WTC11 (cell line): ENCODE measurements around the gene POLR3GL. TPM values are rescaled to one million over a fixed set of nuclear protein-coding genes. Genes with fewer than 3 reads are reported as not detected.

ENCODE experiments used
- ATAC-seq: fragments of 200-7000 bp; cut with Tn5 transposase; 2 replicates; pipeline ENCODE4 v1.10.0; 2021; ENCODE audit warnings: mild to moderate bottlenecking, moderate library complexity
- CTCF ChIA-PET: fragments of 300-600 bp; sonication (Branson Sonifier 250); formaldehyde crosslinking; loops from one replicate; lab custom pipeline; 2021; ENCODE audit warnings: antibody characterized with exemption; lab: Charles Lee
- POLR2A ChIA-PET: fragments of 350-600 bp; sonication (Branson Sonifier 250); formaldehyde crosslinking; loops from one replicate; lab custom pipeline; 2021; ENCODE audit warnings: antibody characterized with exemption; lab: Charles Lee
- DNase-seq: peaks from one replicate; pipeline ENCODE4 v3.0.0; 2021; ENCODE audit warnings: low spot score
- H3K27ac Mint-ChIP-seq: 2 replicates; pipeline ENCODE4 v1.8.0; 2021; ENCODE audit warnings: mixed read lengths
- H3K27me3 Mint-ChIP-seq: 2 replicates; pipeline ENCODE4 v1.8.0; 2021; ENCODE audit warnings: low read depth, mild to moderate bottlenecking, moderate library complexity, mixed read lengths
- H3K36me3 Mint-ChIP-seq: 2 replicates; pipeline ENCODE4 v1.8.0; 2021; ENCODE audit warnings: mixed read lengths
- H3K4me1 Mint-ChIP-seq: 2 replicates; pipeline ENCODE4 v1.8.0; 2022; ENCODE audit warnings: mixed read lengths
- H3K4me3 Mint-ChIP-seq: 2 replicates; pipeline ENCODE4 v1.8.0; 2021; ENCODE audit warnings: mild to moderate bottlenecking, moderate library complexity, mixed read lengths
- H3K9me3 Mint-ChIP-seq: 2 replicates; pipeline ENCODE4 v1.8.0; 2021; ENCODE audit warnings: mixed read lengths
- CREB1 ChIP-seq: sonication (generic); formaldehyde crosslinking; IDR thresholded peaks from 2 replicates; pipeline ENCODE4 v1.8.0; 2023; ENCODE audit warnings: mild to moderate bottlenecking, missing genetic modification reagents
- GRHL2 ChIP-seq: fragments of 250-450 bp; sonication (Bioruptor Pico); IDR thresholded peaks from 2 replicates; pipeline ENCODE4 v1.8.0; 2022; ENCODE audit warnings: mild to moderate bottlenecking, moderate library complexity; ENCODE audit not compliant: insufficient replicate concordance, severe bottlenecking
- HMGA2 ChIP-seq: fragments of 250-450 bp; sonication (Bioruptor Pico); IDR thresholded peaks from 2 replicates; pipeline ENCODE4 v1.4.0; 2021; ENCODE audit warnings: mild to moderate bottlenecking, moderate library complexity
- NFATC4 ChIP-seq: fragments of 250-450 bp; sonication (Bioruptor Pico); IDR thresholded peaks from 2 replicates; pipeline ENCODE4 v1.9.0; 2021; ENCODE audit warnings: mild to moderate bottlenecking
- NFE2L1 ChIP-seq: sonication (generic); formaldehyde crosslinking; IDR thresholded peaks from 2 replicates; pipeline ENCODE4 v1.8.1; 2023; ENCODE audit warnings: missing genetic modification reagents
- NR3C1 ChIP-seq: sonication (generic); formaldehyde crosslinking; conservative IDR thresholded peaks from 2 replicates; pipeline ENCODE4 v1.8.1; 2023; ENCODE audit warnings: low read depth, mild to moderate bottlenecking, missing genetic modification reagents
- RELA ChIP-seq: sonication (generic); formaldehyde crosslinking; IDR thresholded peaks from 2 replicates; pipeline ENCODE4 v1.8.1; 2022; ENCODE audit warnings: missing genetic modification reagents, mild to moderate bottlenecking, borderline replicate concordance
- RORB ChIP-seq: fragments of 250-450 bp; sonication (Bioruptor Pico); IDR thresholded peaks from 2 replicates; pipeline ENCODE4 v1.9.0; 2021; ENCODE audit warnings: mild to moderate bottlenecking
- SMAD3 ChIP-seq: sonication (generic); formaldehyde crosslinking; IDR thresholded peaks from 2 replicates; pipeline ENCODE4 v1.8.0; 2022; ENCODE audit warnings: missing genetic modification reagents, mild to moderate bottlenecking, borderline replicate concordance
- SMAD4 ChIP-seq: sonication (generic); formaldehyde crosslinking; IDR thresholded peaks from 2 replicates; pipeline ENCODE4 v1.8.0; 2022; ENCODE audit warnings: mild to moderate bottlenecking, missing genetic modification reagents
- TEAD1 ChIP-seq: sonication (generic); formaldehyde crosslinking; IDR thresholded peaks from 2 replicates; pipeline ENCODE4 v1.8.0; 2022; ENCODE audit warnings: mild to moderate bottlenecking, missing genetic modification reagents
- TP53 ChIP-seq: sonication (generic); formaldehyde crosslinking; IDR thresholded peaks from 2 replicates; pipeline ENCODE4 v1.8.1; 2023; ENCODE audit warnings: mild to moderate bottlenecking, missing genetic modification reagents
- ZBTB21 ChIP-seq: sonication (generic); formaldehyde crosslinking; IDR thresholded peaks from 2 replicates; pipeline ENCODE4 v1.8.1; 2023; ENCODE audit warnings: mild to moderate bottlenecking, missing genetic modification reagents, borderline replicate concordance
- ZNF263 ChIP-seq: sonication (generic); formaldehyde crosslinking; IDR thresholded peaks from 2 replicates; pipeline ENCODE4 v1.8.1; 2022; ENCODE audit warnings: low read depth, mild to moderate bottlenecking, moderate library complexity, missing genetic modification reagents
- total RNA-seq: library from RNA; stranded (reverse); gene quantifications from 3 replicates; pipeline ENCODE4 v1.2.3, GENCODE V29; 2021
- TF ChIP-seq, protein P1 (sequence below): sonication (generic); formaldehyde crosslinking; IDR thresholded peaks from 2 replicates; pipeline ENCODE4 v1.8.1; 2023; ENCODE audit warnings: mild to moderate bottlenecking, moderate library complexity, missing genetic modification reagents
- TF ChIP-seq, protein P2 (sequence below): fragments of 250-450 bp; sonication (Bioruptor Pico); IDR thresholded peaks from 2 replicates; pipeline ENCODE4 v1.9.0; 2021; ENCODE audit warnings: mild to moderate bottlenecking, borderline replicate concordance
- TF ChIP-seq, protein P3 (sequence below): sonication (generic); formaldehyde crosslinking; IDR thresholded peaks from 2 replicates; pipeline ENCODE4 v1.8.0; 2023; ENCODE audit warnings: missing genetic modification reagents
- TF ChIP-seq, protein P4 (sequence below): sonication (generic); formaldehyde crosslinking; IDR thresholded peaks from 2 replicates; pipeline ENCODE4 v1.8.1; 2022; ENCODE audit warnings: mild to moderate bottlenecking, missing genetic modification reagents, moderate library complexity, borderline replicate concordance
- TF ChIP-seq, protein P5 (sequence below): sonication (generic); formaldehyde crosslinking; IDR thresholded peaks from 2 replicates; pipeline ENCODE4 v1.8.0; 2022; ENCODE audit warnings: mild to moderate bottlenecking, missing genetic modification reagents
- TF ChIP-seq, protein P6 (sequence below): fragments of 250-450 bp; sonication (Bioruptor Pico); IDR thresholded peaks from 2 replicates; pipeline ENCODE4 v1.9.0; 2021; ENCODE audit warnings: moderate library complexity, mild to moderate bottlenecking, inconsistent platforms, borderline replicate concordance

POLR3GL gene
- total RNA-seq, 1 experiment from 2014 or later, result 3.8 TPM

DNA sequence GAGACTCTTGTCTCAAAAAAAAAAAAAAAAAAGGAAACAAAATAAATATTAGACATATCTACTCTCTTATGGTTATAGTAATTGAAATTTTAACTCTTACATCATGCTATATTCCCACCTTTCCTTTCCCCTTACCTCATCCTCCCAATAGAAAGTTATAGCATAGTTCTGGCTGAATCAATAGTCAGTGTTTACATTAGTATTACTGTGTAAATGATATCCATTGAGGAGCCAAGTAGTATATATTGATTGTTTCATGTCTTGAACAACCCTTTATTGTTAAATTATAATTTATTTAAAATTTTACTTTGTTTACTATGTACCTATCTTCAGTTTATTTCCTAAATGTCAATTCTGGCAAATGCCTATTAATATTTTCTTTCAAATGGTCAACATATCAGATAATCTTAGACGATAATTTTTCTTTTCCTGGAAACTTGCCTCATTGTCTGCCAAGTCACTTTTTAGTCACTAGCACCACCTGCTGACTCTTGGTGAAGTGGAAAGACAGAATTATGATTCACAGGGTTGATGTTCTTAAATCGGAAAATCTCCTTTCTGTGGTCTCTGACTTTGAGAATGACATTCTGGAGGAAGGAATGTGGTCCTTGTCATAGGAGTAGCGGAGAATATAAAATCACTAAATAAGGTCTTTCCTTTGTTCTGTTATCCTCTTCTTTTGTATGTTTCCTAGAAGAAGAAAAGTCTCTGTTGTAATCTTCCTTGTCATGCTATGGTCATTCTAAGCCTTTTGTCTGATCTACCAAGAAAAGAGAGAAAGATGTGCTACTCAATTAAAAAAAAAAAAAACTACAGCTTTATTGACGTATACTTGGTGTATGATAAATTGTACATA is 48.4 kb downstream of the POLR3GL start:
- H3K27ac Mint-ChIP-seq, result no peak overlapping the region
- ATAC-seq, result no peak
- no peak for DNase-seq
- no peak overlapping the region for H3K4me3 Mint-ChIP-seq
- H3K4me1 Mint-ChIP-seq, result no peaks in the 10 kb centered on the region
- POLR2A ChIA-PET, result no interaction called here
- no peaks in the 10 kb centered on the region for H3K9me3 Mint-ChIP-seq
- TF ChIP-seq NFE2L1 (CRISPR knock-in tag) (no peak), NFATC4 (CRISPR knock-in tag) (no peak), SMAD3 (CRISPR knock-in tag) (no peak)
- CTCF ChIA-PET, result interaction anchor here (0.6 to 3.0 kb wide), 11 partner anchors 9 to 168 kb away, joined by 3 to 29 read pairs (median 4); partner anchors contain the start of genes LIX1L, NUDT17 and PIAS3
- no peaks in the 10 kb centered on the region for H3K36me3 Mint-ChIP-seq
- peaks cover 21% of the 10 kb centered on the region for H3K27me3 Mint-ChIP-seq

DNA sequence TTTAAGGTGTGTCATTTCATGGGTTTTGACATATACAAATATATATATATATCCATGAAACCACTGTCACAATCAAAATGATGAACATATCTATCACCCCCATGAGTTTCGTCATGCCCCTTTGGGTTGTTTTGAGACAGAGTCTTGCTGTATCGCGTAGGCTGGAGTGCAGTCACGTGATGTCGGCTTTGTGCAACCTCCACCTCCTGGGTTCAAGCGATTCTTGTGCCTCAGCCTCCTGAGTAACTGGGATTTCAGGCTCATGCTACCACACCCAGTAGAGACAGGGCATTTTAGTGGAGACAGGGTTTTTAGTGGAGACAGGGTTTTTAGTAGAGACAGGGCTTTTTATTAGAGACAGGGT is 49.1 kb downstream of the POLR3GL start:
- H3K27me3 Mint-ChIP-seq, result peaks cover 27% of the 10 kb centered on the region
- H3K27ac Mint-ChIP-seq, result no peak overlapping the region
- ATAC-seq (no peak), DNase-seq (no peak)
- CTCF ChIA-PET, result interaction anchor here (0.7 to 2.6 kb wide), 2 partner anchors 37 to 168 kb away, joined by 3 to 13 read pairs; partner anchors contain the start of gene NUDT17
- no peaks in the 10 kb centered on the region for H3K9me3 Mint-ChIP-seq
- H3K4me3 Mint-ChIP-seq, result no peak overlapping the region
- no peak for TF ChIP-seq SMAD4 (CRISPR knock-in tag)
- no peak for TF ChIP-seq CREB1 (CRISPR knock-in tag)
- TF ChIP-seq, protein P1, sequence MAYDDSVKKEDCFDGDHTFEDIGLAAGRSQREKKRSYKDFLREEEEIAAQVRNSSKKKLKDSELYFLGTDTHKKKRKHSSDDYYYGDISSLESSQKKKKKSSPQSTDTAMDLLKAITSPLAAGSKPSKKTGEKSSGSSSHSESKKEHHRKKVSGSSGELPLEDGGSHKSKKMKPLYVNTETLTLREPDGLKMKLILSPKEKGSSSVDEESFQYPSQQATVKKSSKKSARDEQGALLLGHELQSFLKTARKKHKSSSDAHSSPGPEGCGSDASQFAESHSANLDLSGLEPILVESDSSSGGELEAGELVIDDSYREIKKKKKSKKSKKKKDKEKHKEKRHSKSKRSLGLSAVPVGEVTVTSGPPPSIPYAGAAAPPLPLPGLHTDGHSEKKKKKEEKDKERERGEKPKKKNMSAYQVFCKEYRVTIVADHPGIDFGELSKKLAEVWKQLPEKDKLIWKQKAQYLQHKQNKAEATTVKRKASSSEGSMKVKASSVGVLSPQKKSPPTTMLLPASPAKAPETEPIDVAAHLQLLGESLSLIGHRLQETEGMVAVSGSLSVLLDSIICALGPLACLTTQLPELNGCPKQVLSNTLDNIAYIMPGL (CRISPR knock-in tag), result no peak
- TF ChIP-seq, protein P2, sequence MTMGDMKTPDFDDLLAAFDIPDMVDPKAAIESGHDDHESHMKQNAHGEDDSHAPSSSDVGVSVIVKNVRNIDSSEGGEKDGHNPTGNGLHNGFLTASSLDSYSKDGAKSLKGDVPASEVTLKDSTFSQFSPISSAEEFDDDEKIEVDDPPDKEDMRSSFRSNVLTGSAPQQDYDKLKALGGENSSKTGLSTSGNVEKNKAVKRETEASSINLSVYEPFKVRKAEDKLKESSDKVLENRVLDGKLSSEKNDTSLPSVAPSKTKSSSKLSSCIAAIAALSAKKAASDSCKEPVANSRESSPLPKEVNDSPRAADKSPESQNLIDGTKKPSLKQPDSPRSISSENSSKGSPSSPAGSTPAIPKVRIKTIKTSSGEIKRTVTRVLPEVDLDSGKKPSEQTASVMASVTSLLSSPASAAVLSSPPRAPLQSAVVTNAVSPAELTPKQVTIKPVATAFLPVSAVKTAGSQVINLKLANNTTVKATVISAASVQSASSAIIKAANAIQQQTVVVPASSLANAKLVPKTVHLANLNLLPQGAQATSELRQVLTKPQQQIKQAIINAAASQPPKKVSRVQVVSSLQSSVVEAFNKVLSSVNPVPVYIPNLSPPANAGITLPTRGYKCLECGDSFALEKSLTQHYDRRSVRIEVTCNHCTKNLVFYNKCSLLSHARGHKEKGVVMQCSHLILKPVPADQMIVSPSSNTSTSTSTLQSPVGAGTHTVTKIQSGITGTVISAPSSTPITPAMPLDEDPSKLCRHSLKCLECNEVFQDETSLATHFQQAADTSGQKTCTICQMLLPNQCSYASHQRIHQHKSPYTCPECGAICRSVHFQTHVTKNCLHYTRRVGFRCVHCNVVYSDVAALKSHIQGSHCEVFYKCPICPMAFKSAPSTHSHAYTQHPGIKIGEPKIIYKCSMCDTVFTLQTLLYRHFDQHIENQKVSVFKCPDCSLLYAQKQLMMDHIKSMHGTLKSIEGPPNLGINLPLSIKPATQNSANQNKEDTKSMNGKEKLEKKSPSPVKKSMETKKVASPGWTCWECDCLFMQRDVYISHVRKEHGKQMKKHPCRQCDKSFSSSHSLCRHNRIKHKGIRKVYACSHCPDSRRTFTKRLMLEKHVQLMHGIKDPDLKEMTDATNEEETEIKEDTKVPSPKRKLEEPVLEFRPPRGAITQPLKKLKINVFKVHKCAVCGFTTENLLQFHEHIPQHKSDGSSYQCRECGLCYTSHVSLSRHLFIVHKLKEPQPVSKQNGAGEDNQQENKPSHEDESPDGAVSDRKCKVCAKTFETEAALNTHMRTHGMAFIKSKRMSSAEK (CRISPR knock-in tag), result no peak
- TF ChIP-seq RELA (CRISPR knock-in tag), result no peak
- TF ChIP-seq, protein P3, sequence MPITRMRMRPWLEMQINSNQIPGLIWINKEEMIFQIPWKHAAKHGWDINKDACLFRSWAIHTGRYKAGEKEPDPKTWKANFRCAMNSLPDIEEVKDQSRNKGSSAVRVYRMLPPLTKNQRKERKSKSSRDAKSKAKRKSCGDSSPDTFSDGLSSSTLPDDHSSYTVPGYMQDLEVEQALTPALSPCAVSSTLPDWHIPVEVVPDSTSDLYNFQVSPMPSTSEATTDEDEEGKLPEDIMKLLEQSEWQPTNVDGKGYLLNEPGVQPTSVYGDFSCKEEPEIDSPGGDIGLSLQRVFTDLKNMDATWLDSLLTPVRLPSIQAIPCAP (CRISPR knock-in tag), result no peak
- POLR2A ChIA-PET, result no interaction called here
- H3K36me3 Mint-ChIP-seq, result no peaks in the 10 kb centered on the region
- H3K4me1 Mint-ChIP-seq, result no peaks in the 10 kb centered on the region; the same call in 1 of the 2 replicates

DNA sequence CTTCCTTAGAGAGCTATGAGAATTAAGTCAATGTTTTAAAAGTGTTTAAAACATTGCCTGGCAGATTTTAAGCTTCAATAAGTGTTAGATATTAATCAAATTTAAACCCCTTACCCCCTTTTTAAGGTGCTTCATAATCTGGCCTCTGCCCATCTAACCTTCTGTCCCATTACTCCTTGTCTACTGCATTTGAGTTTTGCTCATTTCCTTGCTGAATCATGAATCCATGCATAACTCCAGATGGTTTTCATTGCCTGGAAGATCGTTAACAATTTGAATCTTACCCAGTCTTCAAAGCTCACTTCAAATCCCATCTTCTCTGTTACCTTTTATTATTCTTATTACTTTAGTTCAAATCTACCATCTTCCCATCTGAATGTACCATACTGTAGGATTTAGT is 52.4 kb downstream of the POLR3GL start:
- no peak overlapping the region for H3K4me3 Mint-ChIP-seq
- no peaks in the 10 kb centered on the region for H3K36me3 Mint-ChIP-seq
- no peak for DNase-seq
- no peak for ATAC-seq
- ChIA-PET POLR2A (interaction anchor here (0.6 kb wide), 1 partner anchor 104 kb away, joined by 4 read pairs; no protein-coding TSS in a partner anchor), CTCF (interaction anchor here (1.2 to 6.5 kb wide), 5 partner anchors 10 to 171 kb away, joined by 3 to 34 read pairs (median 4); partner anchors contain the start of gene NUDT17)
- no peak overlapping the region for H3K27ac Mint-ChIP-seq
- peaks cover 61% of the 10 kb centered on the region for H3K27me3 Mint-ChIP-seq
- peaks cover 15% of the 10 kb centered on the region for H3K4me1 Mint-ChIP-seq
- H3K9me3 Mint-ChIP-seq, result no peaks in the 10 kb centered on the region
- TF ChIP-seq, protein P4, sequence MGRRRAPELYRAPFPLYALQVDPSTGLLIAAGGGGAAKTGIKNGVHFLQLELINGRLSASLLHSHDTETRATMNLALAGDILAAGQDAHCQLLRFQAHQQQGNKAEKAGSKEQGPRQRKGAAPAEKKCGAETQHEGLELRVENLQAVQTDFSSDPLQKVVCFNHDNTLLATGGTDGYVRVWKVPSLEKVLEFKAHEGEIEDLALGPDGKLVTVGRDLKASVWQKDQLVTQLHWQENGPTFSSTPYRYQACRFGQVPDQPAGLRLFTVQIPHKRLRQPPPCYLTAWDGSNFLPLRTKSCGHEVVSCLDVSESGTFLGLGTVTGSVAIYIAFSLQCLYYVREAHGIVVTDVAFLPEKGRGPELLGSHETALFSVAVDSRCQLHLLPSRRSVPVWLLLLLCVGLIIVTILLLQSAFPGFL (CRISPR knock-in tag), result no peak
- no peak for TF ChIP-seq ZNF263 (CRISPR knock-in tag)
- TF ChIP-seq HMGA2 (CRISPR knock-in tag), result no peak
- TF ChIP-seq, protein P5, sequence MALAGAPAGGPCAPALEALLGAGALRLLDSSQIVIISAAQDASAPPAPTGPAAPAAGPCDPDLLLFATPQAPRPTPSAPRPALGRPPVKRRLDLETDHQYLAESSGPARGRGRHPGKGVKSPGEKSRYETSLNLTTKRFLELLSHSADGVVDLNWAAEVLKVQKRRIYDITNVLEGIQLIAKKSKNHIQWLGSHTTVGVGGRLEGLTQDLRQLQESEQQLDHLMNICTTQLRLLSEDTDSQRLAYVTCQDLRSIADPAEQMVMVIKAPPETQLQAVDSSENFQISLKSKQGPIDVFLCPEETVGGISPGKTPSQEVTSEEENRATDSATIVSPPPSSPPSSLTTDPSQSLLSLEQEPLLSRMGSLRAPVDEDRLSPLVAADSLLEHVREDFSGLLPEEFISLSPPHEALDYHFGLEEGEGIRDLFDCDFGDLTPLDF, result no peak
- TF ChIP-seq TEAD1 (CRISPR knock-in tag), result no peak
- TF ChIP-seq TP53 (CRISPR knock-in tag), result no peak
- TF ChIP-seq, protein P6, sequence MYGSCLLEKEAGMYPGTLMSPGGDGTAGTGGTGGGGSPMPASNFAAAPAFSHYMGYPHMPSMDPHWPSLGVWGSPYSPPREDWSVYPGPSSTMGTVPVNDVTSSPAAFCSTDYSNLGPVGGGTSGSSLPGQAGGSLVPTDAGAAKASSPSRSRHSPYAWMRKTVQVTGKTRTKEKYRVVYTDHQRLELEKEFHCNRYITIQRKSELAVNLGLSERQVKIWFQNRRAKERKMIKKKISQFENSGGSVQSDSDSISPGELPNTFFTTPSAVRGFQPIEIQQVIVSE (CRISPR knock-in tag), result no peak
- no peak for TF ChIP-seq GRHL2 (CRISPR knock-in tag)
- no peak for TF ChIP-seq RORB (CRISPR knock-in tag)
- TF ChIP-seq NR3C1 (CRISPR knock-in tag), result no peak
- TF ChIP-seq ZBTB21 (CRISPR knock-in tag), result no peak
